ENCODE measurements around the gene NXF1. TPM values are rescaled to one million over a fixed set of nuclear protein-coding genes. Genes with fewer than 3 reads are reported as not detected.

Gene NXF1
- total and polyA plus RNA-seq, 2 of the 13 experiments (the other 11 are each of a cell fraction or from before 2014, with no cell fraction given) = 30.4 to 30.9 TPM

DNA sequence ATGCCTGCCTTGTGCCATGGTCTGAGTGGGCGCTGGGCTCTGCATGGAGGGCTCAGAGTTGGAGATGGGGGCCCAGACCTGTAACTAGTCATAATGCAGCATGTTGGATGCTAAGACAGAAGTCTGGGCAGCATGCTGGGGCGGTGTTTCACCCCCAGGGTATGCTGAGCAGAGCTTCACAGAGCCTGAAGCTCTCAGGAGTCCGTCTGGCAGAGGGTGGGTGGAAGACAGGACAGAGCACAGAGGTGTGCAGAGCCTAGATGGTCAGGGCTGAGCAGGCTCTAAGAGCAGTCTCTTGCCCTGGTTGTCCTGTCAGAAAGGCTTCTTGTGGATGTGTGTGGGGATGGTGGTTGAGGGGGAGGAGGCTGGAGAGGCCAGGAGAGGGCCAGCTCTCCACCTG is 26.8 kb downstream of the NXF1 start (continued):
- TF ChIP-seq, protein P1, sequence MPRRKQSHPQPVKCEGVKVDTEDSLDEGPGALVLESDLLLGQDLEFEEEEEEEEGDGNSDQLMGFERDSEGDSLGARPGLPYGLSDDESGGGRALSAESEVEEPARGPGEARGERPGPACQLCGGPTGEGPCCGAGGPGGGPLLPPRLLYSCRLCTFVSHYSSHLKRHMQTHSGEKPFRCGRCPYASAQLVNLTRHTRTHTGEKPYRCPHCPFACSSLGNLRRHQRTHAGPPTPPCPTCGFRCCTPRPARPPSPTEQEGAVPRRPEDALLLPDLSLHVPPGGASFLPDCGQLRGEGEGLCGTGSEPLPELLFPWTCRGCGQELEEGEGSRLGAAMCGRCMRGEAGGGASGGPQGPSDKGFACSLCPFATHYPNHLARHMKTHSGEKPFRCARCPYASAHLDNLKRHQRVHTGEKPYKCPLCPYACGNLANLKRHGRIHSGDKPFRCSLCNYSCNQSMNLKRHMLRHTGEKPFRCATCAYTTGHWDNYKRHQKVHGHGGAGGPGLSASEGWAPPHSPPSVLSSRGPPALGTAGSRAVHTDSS (CRISPR knock-in tag; conservative IDR thresholded peaks at IDR 0.05) = no peak
- TF ChIP-seq NBN (conservative IDR thresholded peaks at IDR 0.05) = no peak

GRCh38 chr11:62777389-62777788 is 27.9 kb downstream of the NXF1 start:
- CTCF ChIA-PET (ENCODE audit: low intra/inter-chr PET ratio, low total read pairs) = no interaction called here
- H3K9ac ChIP-seq (ENCODE audit: insufficient read depth, low read depth, low read length) = no peak overlapping the region

GRCh38 chr11:62775646-62776045 is 29.6 kb downstream of the NXF1 start:
- WGBS (ENCODE audit: low lambda C conversion rate) = 98% methylated on average over 17 of the region's 17 CpGs

More at GRCh38 chr11:62777389-62777788, 27.9 kb downstream of the NXF1 start:
- ATAC-seq (no peak), DNase-seq (ENCODE audit: low spot score) (no peak), FAIRE-seq (no peak)
- Histone ChIP-seq H3K4me1 (ENCODE audit: insufficient read depth, low read length) (peaks cover 3% of the 10 kb centered on the region; the same call in 1 of the 2 replicates), H3K36me3 (replicated peaks in 1 of 2; ENCODE audit: control insufficient read depth in 1 of 2, insufficient read depth in 2 of 2, low read length in 2 of 2) (peaks cover 15 to 41% of the 10 kb centered on the region in 2 experiments), H3K27me3 (ENCODE audit: control insufficient read depth in 1 of 2, insufficient read depth in 2 of 2, low read length in 2 of 2) (no peaks in the 10 kb centered on the region), H4K20me1 (ENCODE audit: insufficient read depth, low read length) (no peaks in the 10 kb centered on the region), H3K4me2 (ENCODE audit: low read depth, low read length) (no peak overlapping the region), H3K79me2 (ENCODE audit: insufficient read depth, low read length) (peaks cover 4% of the 10 kb centered on the region), H2AFZ (ENCODE audit: low read length) (no peak overlapping the region), H3K9me3 (ENCODE audit: low read length) (no peaks in the 10 kb centered on the region), H3K27ac (ENCODE audit: extremely low read length, insufficient read depth, low read length) (no peak overlapping the region), H3K4me3 (replicated peaks in 1 of 3; ENCODE audit: insufficient read depth in 1 of 3, low read depth in 2 of 3, low read length in 3 of 3) (no peak overlapping the region)
- TF ChIP-seq ZNF780A (CRISPR knock-in tag; IDR thresholded peaks at IDR 0.05) (no peak), GTF3A (CRISPR knock-in tag; conservative IDR thresholded peaks at IDR 0.05) (no peak), KLF12 (CRISPR knock-in tag; IDR thresholded peaks at IDR 0.05; ENCODE audit: borderline replicate concordance) (no peak), TBX3 (IDR thresholded peaks at IDR 0.05; ENCODE audit: borderline replicate concordance) (no peak)
- TF ChIP-seq, protein P2, sequence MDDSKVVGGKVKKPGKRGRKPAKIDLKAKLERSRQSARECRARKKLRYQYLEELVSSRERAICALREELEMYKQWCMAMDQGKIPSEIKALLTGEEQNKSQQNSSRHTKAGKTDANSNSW (CRISPR knock-in tag; IDR thresholded peaks at IDR 0.05; ENCODE audit: borderline replicate concordance) = no peak
- no TSS peak for BruUV-seq (replicated peaks)
- POLR2A ChIA-PET = no interaction called here
- intact Hi-C loops (cut with micrococcal nuclease; ENCODE audit: unreplicated experiment) (no loop called here), in situ Hi-C loops (cut with HindIII; ENCODE audit: extremely low pct_ligation_motif_present, low pct_unique_long_range_greater_than_20kb) (no loop called here)
- WGBS (ENCODE audit: low lambda C conversion rate) = 100% methylated on average over 2 of the region's 2 CpGs

More at GRCh38 chr11:62775646-62776045, 29.6 kb downstream of the NXF1 start:
- Histone ChIP-seq H3K27me3 (ENCODE audit: control insufficient read depth in 1 of 2, insufficient read depth in 2 of 2, low read length in 2 of 2) (no peaks in the 10 kb centered on the region; a peak in 1 of 5 replicates), H3K4me3 (replicated peaks in 1 of 3; ENCODE audit: insufficient read depth in 1 of 3, low read depth in 2 of 3, low read length in 3 of 3) (no peak overlapping the region), H3K79me2 (ENCODE audit: insufficient read depth, low read length) (peaks cover 10% of the 10 kb centered on the region), H3K4me1 (ENCODE audit: insufficient read depth, low read length) (peaks cover 13% of the 10 kb centered on the region), H3K9ac (ENCODE audit: insufficient read depth, low read depth, low read length) (no peak overlapping the region), H3K36me3 (replicated peaks in 1 of 2; ENCODE audit: control insufficient read depth in 1 of 2, insufficient read depth in 2 of 2, low read length in 2 of 2) (peaks cover 10 to 33% of the 10 kb centered on the region in 2 experiments), H4K20me1 (ENCODE audit: insufficient read depth, low read length) (no peaks in the 10 kb centered on the region), H2AFZ (ENCODE audit: low read length) (no peak overlapping the region), H3K9me3 (ENCODE audit: low read length) (no peaks in the 10 kb centered on the region), H3K4me2 (ENCODE audit: low read depth, low read length) (no peak overlapping the region), H3K27ac (ENCODE audit: extremely low read length, insufficient read depth, low read length) (no peak overlapping the region)
- BruUV-seq (replicated peaks) = no TSS peak
- ChIA-PET CTCF (ENCODE audit: low intra/inter-chr PET ratio, low total read pairs) (no interaction called here), POLR2A (interaction anchor here (1.1 to 1.6 kb wide), 2 partner anchors 22 to 57 kb away, joined by 4 read pairs; partner anchors contain the start of gene ZBTB3)
- FAIRE-seq (no peak), DNase-seq (ENCODE audit: low spot score) (no peak), ATAC-seq (no peak)
- in situ Hi-C loops (cut with HindIII; ENCODE audit: extremely low pct_ligation_motif_present, low pct_unique_long_range_greater_than_20kb) (no loop called here), intact Hi-C loops (cut with micrococcal nuclease; ENCODE audit: unreplicated experiment) (no loop called here)
- no peak for TF ChIP-seq ZNF530 (CRISPR knock-in tag; IDR thresholded peaks at IDR 0.05; ENCODE audit: low read depth)
- TF ChIP-seq UBTF (CRISPR knock-in tag; IDR thresholded peaks at IDR 0.05) = no peak
- no peak for TF ChIP-seq HOMEZ (CRISPR knock-in tag; IDR thresholded peaks at IDR 0.05; ENCODE audit: low read depth)
- TF ChIP-seq ZBTB42 (CRISPR knock-in tag; IDR thresholded peaks at IDR 0.05) = no peak
- TF ChIP-seq SRF (IDR thresholded peaks at IDR 0.05; ENCODE audit: low read depth, low read length) = no peak
- no peak for TF ChIP-seq THAP11 (CRISPR knock-in tag; IDR thresholded peaks at IDR 0.05)
